GM19023 (cell line): Measurements from ENCODE around the gene RSRP1.
"Not testable (repeated sequence)": the region's sequence is repeated elsewhere in the genome, so short reads cannot be mapped to it uniquely, and the experiment has no call there.

Experiments used
- ATAC-seq: cut with Tn5 transposase; IDR thresholded peaks from one replicate; pipeline ENCODE4 v1.9.1; 2021; ENCODE audit warnings: mild to moderate bottlenecking, moderate library complexity; ENCODE audit not compliant: unreplicated experiment

Gene RSRP1

GRCh38 chr1:25259813-25260212 is 12.6 kb upstream of the RSRP1 start:
- not testable (repeated sequence) for ATAC-seq

- ATAC-seq, result no peak
Observed at GRCh38 chr1:25257196-25257595, 9.9 kb upstream of the RSRP1 start.

- no peak for ATAC-seq
Observed at GRCh38 chr1:25256578-25256965, 9.3 kb upstream of the RSRP1 start.

- no peak for ATAC-seq
Observed at GRCh38 chr1:25255706-25256577, 8.7 kb upstream of the RSRP1 start.

- no peak for ATAC-seq
Observed at GRCh38 chr1:25253911-25254310, 6.7 kb upstream of the RSRP1 start.

GRCh38 chr1:25247829-25248754 is 838 bp upstream of the RSRP1 start:
- peak; percentile 40 for ATAC-seq

- peak; percentile 5 for ATAC-seq
Observed at GRCh38 chr1:25246600-25247023, 642 bp downstream of the RSRP1 start.

- ATAC-seq, result no peak
Observed at GRCh38 chr1:25245809-25246599, 1.2 kb downstream of the RSRP1 start.

- ATAC-seq, result no peak
Observed at GRCh38 chr1:25245393-25245792, 1.9 kb downstream of the RSRP1 start.

- ATAC-seq, result no peak
Observed at GRCh38 chr1:25243907-25244306, 3.3 kb downstream of the RSRP1 start.

GRCh38 chr1:25239681-25240541 is 7.3 kb downstream of the RSRP1 start:
- ATAC-seq, result peak; percentile 78

- no peak for ATAC-seq
Observed at GRCh38 chr1:25238046-25238445, 9.2 kb downstream of the RSRP1 start.

GRCh38 chr1:25236261-25236660 is 11.0 kb downstream of the RSRP1 start:
- ATAC-seq, result not testable (repeated sequence)

- ATAC-seq, result not testable (repeated sequence)
Observed at GRCh38 chr1:25235411-25235810, 11.8 kb downstream of the RSRP1 start.

GRCh38 chr1:25232866-25233784 is 14.1 kb downstream of the RSRP1 start:
- peak; percentile 61 for ATAC-seq

GRCh38 chr1:25232027-25232865 is 15.0 kb downstream of the RSRP1 start, which contains the start of gene SYF2:
Gene SYF2 (minus strand): TSS chr1:25232502. CDS start chr1:25232467, 35 bp downstream.
- peak; percentile 74 for ATAC-seq

- ATAC-seq, result no peak
Observed at GRCh38 chr1:25223471-25223870, 23.8 kb downstream of the RSRP1 start.

- no peak for ATAC-seq
Observed at GRCh38 chr1:25222606-25223005, 24.6 kb downstream of the RSRP1 start.
